ENCODE data around the gene SPATS2L. TPM values are rescaled to one million over a fixed set of nuclear protein-coding genes. Genes with fewer than 3 reads are reported as not detected.

Gene SPATS2L
- polyA plus RNA-seq, 2 of the 4 experiments (the other 2 are of a cell fraction): 85.2 to 202 TPM

DNA sequence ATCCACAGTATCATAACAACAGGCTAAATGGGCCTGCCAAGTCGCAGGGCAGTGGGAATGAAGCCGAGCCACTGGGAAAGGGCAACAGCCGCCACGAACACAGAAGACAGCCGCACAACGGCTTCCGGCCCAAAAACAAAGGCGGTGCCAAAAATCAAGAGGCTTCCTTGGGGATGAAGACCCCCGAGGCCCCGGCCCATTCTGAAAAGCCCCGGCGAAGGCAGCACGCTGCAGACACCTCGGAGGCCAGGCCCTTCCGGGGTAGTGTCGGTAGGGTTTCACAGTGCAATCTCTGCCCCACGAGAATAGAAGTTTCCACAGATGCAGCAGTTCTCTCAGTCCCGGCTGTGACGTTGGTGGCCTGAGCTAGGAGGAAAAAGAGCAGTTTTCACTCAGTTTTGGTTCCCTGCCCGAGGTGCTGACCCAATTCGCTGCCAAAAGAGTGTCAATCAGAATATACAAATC is 171.2 kb downstream of the SPATS2L start:
- FAIRE-seq (no peak), DNase-seq (ENCODE audit: low read depth in 1 of 2, low spot score in 1 of 2) (no peak), ATAC-seq (no peak)
- WGBS (ENCODE audit: missing lambda C conversion rate): 93% methylated on average over 21 of the region's 21 CpGs
- CTCF ChIA-PET: interaction anchor here (0.6 to 2.5 kb wide), 4 partner anchors 10 to 498 kb away, joined by 3 to 7 read pairs (median 5); no protein-coding TSS in a partner anchor
- Histone ChIP-seq H3K9me3 (no peaks in the 10 kb centered on the region), H3K4me3 (no peak overlapping the region), H3K4me1 (peaks cover 49% of the 10 kb centered on the region), H3K27ac (peak overlapping the region; percentile 90 to 92; a peak in 5 of 6 replicates), H3K4me2 (no peak overlapping the region)
- TF ChIP-seq EHMT2 (IDR thresholded peaks at IDR 0.05; ENCODE audit: low read depth) (no peak), TFCP2L1 (CRISPR knock-in tag; IDR thresholded peaks at IDR 0.05) (no peak), CHD4 (IDR thresholded peaks at IDR 0.05; ENCODE audit: borderline replicate concordance) (no peak), MAFK (IDR thresholded peaks at IDR 0.05; ENCODE audit: partially characterized antibody) (no peak), MYC (IDR thresholded peaks at IDR 0.05; ENCODE audit: borderline replicate concordance, low read length) (no peak), GATA3 (IDR thresholded peaks at IDR 0.05; ENCODE audit: borderline replicate concordance) (no peak), CBX2 (IDR thresholded peaks at IDR 0.05; ENCODE audit: borderline replicate concordance, low read depth) (no peak), RFX5 (IDR thresholded peaks at IDR 0.05) (no peak), ZFP36 (IDR thresholded peaks at IDR 0.05; ENCODE audit: borderline replicate concordance, partially characterized antibody) (no peak), FOSB (CRISPR knock-in tag; IDR thresholded peaks at IDR 0.05) (no peak)
- POLR2A ChIA-PET: no interaction called here

GRCh38 chr2:200479692-200480265 is 173.3 kb downstream of the SPATS2L start:
- ChIA-PET POLR2A (no interaction called here), CTCF (interaction anchor here (1.0 to 8.5 kb wide), 5 partner anchors 7 to 506 kb away, joined by 3 to 76 read pairs (median 8); no protein-coding TSS in a partner anchor)
- Histone ChIP-seq H3K4me1 (peaks cover 62% of the 10 kb centered on the region), H3K27ac (peak overlapping the region; percentile 90 to 92), H3K4me3 (no peak overlapping the region), H3K4me2 (peak overlapping the region; percentile 67), H3K9me3 (no peaks in the 10 kb centered on the region)
- DNase-seq (ENCODE audit: low read depth in 1 of 2, low spot score in 1 of 2) (peak in 1 of 2 experiments; percentile 88), ATAC-seq (peak; percentile 68 to 73), FAIRE-seq (no peak)
- WGBS (ENCODE audit: missing lambda C conversion rate): 3% methylated on average over 8 of the region's 8 CpGs
- TF ChIP-seq SREBF2 (IDR thresholded peaks at IDR 0.05) (no peak), ZNF302 (CRISPR knock-in tag; IDR thresholded peaks at IDR 0.05) (no peak), HMGXB4 (CRISPR knock-in tag; IDR thresholded peaks at IDR 0.05; ENCODE audit: borderline replicate concordance) (no peak), NFE2L2 (conservative IDR thresholded peaks at IDR 0.05; ENCODE audit: low read length) (no peak), ESRRA (IDR thresholded peaks at IDR 0.05; ENCODE audit: borderline replicate concordance, low read length) (no peak), BHLHE40 (IDR thresholded peaks at IDR 0.05; ENCODE audit: low read depth, low read length) (no peak), HDAC2 (IDR thresholded peaks at IDR 0.05) (no peak), CEBPB (IDR thresholded peaks at IDR 0.05) (peak; percentile 12 to 84; a peak in 2 of 4 replicates), GATA3 (IDR thresholded peaks at IDR 0.05; ENCODE audit: borderline replicate concordance) (peak; percentile 91), REST (IDR thresholded peaks at IDR 0.05) (no peak), MAFK (IDR thresholded peaks at IDR 0.05; ENCODE audit: partially characterized antibody) (peak; percentile 76), MAX (IDR thresholded peaks at IDR 0.05) (no peak), RFX5 (IDR thresholded peaks at IDR 0.05) (no peak), POLR2AphosphoS2 (conservative IDR thresholded peaks at IDR 0.05; ENCODE audit: low read length) (no peak), HOXB13 (CRISPR knock-in tag; IDR thresholded peaks at IDR 0.05; ENCODE audit: low read depth) (no peak), ZSCAN20 (CRISPR knock-in tag; IDR thresholded peaks at IDR 0.05) (no peak), JUNB (IDR thresholded peaks at IDR 0.05) (peak; percentile 79), HOXB5 (CRISPR knock-in tag; IDR thresholded peaks at IDR 0.05) (no peak), JUN (IDR thresholded peaks at IDR 0.05) (peak in 1 of 2 experiments; percentile 79; a peak in 4 of 5 replicates)
- TF ChIP-seq, protein P1, sequence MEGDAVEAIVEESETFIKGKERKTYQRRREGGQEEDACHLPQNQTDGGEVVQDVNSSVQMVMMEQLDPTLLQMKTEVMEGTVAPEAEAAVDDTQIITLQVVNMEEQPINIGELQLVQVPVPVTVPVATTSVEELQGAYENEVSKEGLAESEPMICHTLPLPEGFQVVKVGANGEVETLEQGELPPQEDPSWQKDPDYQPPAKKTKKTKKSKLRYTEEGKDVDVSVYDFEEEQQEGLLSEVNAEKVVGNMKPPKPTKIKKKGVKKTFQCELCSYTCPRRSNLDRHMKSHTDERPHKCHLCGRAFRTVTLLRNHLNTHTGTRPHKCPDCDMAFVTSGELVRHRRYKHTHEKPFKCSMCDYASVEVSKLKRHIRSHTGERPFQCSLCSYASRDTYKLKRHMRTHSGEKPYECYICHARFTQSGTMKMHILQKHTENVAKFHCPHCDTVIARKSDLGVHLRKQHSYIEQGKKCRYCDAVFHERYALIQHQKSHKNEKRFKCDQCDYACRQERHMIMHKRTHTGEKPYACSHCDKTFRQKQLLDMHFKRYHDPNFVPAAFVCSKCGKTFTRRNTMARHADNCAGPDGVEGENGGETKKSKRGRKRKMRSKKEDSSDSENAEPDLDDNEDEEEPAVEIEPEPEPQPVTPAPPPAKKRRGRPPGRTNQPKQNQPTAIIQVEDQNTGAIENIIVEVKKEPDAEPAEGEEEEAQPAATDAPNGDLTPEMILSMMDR (IDR thresholded peaks at IDR 0.05): no peak
- TF ChIP-seq, protein P2, sequence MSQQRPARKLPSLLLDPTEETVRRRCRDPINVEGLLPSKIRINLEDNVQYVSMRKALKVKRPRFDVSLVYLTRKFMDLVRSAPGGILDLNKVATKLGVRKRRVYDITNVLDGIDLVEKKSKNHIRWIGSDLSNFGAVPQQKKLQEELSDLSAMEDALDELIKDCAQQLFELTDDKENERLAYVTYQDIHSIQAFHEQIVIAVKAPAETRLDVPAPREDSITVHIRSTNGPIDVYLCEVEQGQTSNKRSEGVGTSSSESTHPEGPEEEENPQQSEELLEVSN (IDR thresholded peaks at IDR 0.05; ENCODE audit: borderline replicate concordance, low read depth): no peak
- TF ChIP-seq, protein P3, sequence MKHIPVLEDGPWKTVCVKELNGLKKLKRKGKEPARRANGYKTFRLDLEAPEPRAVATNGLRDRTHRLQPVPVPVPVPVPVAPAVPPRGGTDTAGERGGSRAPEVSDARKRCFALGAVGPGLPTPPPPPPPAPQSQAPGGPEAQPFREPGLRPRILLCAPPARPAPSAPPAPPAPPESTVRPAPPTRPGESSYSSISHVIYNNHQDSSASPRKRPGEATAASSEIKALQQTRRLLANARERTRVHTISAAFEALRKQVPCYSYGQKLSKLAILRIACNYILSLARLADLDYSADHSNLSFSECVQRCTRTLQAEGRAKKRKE (CRISPR knock-in tag; IDR thresholded peaks at IDR 0.05; ENCODE audit: low read depth): no peak

Measured in A549 (cell line).